HG03095 (cell line): ENCODE results near the gene FOS.
A peak's percentile ranks its signal among the peaks of the same experiment; 100 is the strongest.
"Not testable (repeated sequence)": the region's sequence is repeated elsewhere in the genome, so short reads cannot be mapped to it uniquely, and the experiment has no call there.

Experiments
- ATAC-seq: cut with Tn5 transposase; IDR thresholded peaks from one replicate; pipeline ENCODE4 v1.9.1; 2021; ENCODE audit warnings: moderate library complexity; ENCODE audit not compliant: unreplicated experiment

The FOS gene

DNA sequence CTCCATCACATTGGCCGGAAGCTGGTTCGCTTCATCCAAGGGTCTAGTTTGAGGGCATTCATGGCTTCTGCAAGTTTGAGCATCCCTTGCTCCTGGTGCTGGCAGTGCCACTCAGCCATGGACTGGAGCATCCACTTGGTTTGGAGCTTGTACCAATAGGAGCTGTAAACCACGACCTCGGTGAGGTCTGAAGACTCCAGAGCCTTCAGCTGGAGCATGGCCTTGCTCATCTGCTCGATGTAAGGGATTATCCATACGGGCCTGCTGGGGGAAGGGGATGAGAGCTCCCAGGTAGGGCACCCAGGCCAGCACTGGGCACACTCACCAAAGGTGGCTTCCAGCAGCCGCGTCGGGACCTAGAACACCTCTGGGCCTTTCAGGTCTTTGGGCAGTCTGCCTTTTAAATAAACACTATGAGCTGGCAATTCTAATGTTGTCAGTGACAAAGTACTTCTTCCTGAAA is 13.5 kb downstream of the FOS start:
- ATAC-seq: no peak

DNA sequence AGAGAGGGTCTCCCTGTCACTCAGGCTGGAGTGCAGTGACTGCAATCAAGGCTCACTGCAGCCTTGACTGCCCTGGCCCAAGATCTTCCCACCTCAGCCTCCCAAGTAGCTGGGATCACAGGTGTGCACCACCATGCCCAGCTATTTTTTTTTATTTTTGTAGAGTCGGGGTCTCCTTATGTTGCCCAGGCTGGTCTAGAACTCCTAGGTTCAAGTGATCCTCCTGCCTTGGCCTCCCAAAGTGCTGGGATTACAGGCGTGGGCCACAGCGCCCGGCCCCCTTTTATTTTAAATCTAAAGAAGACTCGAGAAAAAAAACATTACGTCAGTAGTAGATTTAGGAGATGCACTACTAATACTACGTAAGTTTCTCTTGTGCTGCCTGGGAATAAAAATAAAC is 14.3 kb downstream of the FOS start:
- ATAC-seq: no peak

DNA sequence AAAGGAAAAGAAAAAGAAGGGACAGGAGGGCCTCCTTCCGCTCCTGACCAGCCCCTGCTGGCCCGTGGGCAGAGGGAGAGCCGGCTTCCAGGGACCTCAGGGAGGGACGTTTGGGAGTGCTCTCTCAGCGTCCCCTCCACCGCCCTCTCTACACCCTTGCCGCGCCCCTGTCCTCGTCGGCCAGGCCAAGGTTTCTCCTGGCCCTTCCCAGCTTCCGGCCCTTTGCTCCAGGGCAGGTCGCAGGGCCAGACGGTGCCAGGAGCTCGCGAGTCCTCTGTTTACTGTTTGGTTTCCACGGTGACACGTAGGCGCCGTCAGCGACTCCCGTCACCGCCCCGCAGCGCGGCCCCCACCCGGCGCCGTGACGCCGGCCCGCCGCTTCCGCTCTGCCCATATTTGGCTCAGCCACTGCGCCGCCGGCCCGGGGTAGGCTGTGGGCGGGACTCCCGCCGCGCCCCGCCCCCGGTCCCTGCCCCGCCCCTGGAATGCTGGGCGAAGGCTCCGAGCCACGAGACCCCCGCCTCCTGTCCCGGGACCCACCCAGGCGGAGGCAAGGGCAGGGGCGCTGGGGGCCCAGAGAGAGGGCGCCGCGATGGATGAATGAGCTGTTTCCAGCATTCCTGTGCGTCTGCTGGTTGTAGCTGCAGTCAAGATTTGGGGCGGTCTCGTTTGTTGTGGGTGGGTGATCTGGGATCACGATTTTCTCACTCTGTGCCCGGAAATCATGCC is 15.5 kb downstream of the FOS start:
- ATAC-seq: peak; percentile 94

DNA sequence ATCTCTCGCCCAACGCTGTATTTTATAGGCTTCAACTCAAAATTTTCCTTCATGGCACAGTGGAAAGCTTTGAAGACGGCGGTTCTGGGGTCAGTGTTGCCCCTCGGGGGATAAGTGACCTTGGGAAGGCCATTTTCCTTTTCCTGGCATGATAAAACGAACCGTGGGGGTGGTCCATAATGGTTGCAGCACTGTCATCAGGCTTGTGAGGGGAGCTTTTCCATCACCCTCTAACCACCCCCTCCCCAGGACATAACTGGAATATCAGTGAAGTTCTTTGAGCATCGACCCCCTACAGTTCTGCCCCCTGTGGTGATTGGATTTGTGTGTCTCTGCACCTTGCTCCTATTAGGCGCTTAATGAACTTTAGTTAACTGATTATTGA is 16.0 kb downstream of the FOS start:
- no peak for ATAC-seq

DNA sequence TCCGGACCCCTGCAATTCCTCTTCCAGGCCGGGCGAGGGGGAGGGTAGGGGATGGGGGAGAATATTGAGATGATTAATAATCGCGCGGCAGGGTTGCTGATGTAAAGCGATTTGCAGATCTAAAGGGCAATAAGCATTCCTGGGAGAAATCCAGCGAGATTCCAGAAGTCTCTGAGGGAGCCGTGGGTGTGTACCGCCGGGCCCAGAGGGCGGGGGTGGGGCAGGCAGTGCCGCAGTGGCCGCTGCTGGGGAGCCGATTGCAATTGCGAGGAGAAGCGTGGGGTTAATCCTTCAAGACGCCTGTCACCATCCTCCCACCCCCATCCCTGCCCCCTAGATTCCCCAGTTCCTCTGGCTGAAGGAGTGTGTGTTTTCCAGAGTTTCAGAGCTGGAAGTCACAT is 16.4 kb downstream of the FOS start:
- no peak for ATAC-seq

DNA sequence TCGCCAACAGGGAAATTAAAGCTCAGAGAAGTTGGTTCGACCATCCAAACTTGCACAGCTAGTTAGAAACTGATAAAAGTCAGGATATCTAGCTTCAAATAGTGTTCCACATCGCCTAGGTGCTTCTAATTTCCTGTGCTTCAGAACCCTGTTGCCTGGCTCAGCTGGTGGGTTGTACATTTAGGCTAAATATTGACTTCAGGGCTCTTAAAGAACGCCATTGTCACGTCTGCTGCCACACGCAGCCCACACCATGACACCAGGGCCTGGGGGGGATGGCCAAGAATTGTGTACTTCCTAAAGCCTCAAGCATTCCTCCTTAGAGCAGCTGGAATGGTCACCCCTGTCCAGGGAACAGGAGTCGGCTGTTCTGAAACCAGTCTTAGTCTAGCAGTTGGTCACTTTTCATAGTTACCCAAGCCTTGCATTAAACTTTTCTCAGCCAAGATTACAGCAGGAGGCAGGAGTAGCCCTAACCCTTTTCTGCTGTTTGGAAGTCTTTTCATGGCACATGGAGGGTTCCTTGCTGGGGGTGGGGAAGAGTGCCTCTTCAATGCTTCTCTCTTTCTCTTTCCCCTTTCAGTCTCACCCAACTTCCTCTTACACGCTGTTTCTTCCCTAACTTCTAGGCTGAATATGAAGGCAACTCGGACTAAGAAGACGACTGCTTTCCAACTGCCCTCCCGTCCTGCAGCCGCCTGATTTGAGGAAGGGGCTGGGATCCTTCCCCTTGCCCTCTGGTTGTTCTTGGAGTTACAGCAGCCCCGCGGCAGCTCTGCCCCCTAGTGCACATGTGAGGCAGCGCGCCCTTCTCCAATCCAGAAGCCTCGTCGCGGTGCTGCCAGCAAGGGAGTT is 17.1 kb downstream of the FOS start:
- no peak for ATAC-seq

GRCh38 chr14:75297411-75298040 is 18.9 kb downstream of the FOS start:
- ATAC-seq: no peak

GRCh38 chr14:75298187-75298965 is 19.7 kb downstream of the FOS start:
- no peak for ATAC-seq

GRCh38 chr14:75299059-75299458 is 20.4 kb downstream of the FOS start:
- ATAC-seq: no peak

- ATAC-seq: no peak
Measured at GRCh38 chr14:75299576-75299975, 20.9 kb downstream of the FOS start.

DNA sequence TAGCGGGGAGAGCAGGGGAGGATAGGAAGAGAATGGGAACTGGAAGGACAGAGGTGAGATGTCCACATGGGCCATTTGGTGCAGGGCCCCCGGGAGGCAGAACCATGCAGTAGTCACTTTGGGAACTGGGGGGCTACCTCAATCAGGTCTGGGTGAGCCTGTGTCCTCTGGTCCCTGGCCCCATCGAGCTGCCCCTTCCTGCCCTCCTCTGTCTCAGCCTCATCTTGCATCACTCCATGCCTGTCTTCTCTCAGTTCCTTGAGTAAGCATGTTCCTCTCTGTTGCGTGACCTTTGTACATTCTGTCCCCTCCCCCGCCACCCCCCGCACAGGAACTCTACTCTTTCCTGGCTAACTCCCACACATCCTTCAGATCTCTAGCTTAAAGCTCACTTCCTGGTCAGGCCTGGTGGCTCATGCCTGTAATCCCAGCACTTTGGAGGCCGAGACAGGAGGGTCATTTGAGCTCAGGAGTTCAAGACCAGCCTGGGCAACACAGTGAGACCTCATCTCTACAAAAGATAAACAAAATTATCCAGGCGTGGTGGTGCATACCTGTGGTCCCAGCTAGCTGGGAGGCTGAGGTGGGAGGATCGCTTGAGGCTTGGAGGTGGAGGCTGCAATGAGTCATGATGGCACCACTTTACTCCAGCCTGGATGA is 23.2 kb downstream of the FOS start:
- no peak for ATAC-seq

DNA sequence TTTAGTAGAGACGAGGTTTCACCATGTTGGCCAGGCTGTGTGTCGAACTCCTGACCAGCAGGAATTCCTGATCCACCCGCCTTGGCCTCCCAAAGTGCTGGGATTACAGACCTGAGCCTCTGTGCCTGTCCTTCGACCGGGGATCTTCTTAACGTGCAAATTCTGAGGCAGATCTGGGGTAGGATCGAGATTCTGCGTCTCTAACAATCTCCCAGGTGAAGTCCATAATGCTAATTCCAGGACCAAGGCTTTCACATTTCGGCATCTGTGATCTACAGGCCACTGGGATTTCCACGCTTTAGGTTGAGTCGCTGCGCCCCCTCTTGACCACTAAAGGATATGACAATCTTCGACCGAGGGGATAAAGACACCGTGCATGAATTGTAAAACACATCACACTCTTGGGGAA is 24.8 kb downstream of the FOS start:
- ATAC-seq: no peak

DNA sequence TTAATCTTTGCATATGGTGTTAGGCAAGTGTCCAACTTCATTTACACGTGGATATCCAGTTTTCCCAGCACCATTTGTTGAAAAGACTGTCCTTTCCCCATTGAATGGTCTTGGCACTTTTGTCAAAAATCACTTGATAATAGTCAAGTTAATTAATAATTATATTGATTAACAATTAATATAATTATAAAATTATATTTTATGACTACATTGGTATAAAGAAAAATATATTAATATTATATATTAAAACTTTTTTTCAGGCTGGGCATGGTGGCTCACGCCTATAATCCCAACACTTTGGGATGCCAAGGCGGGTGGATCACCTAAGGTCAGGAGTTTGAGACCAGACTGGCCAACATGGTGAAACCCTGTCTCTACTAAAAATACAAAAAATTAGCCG is 27.8 kb downstream of the FOS start:
- ATAC-seq: not testable (repeated sequence)

DNA sequence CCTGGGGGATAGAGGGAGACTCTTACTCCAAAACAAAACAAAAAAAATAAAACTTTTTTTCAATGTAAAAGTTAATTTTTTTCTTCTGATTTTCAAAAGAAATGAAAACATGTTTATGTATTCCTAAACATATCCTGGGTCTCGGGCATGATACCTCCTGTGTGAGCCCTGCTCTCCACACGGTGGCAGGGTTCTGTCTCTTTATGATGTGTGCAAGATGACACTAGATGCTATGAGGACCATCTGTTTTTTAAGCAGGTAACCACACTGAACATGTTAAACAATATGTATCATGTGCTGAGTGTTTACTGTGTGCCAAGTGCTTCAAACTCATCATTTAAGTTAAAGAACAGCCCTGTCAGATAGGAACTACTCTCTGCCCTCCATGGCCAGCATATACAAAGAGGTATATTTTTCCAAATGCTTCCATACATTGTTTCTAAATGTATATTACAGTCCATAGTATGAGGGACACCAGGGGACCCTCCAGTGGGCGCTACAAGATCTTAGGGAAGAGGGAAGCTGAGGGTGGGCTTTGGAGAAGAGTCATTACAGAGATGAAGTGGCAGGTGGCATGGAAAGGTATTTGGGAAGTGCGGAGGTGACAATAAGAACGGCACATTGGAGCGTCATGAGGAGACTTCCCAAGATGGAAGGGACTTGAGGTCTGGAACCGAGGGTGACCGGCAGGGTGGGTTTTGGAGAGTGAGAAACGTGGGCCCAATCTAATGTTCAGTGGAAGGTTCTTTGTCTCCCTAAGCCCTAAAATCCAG is 28.5 kb downstream of the FOS start:
- peak; percentile 58 for ATAC-seq

DNA sequence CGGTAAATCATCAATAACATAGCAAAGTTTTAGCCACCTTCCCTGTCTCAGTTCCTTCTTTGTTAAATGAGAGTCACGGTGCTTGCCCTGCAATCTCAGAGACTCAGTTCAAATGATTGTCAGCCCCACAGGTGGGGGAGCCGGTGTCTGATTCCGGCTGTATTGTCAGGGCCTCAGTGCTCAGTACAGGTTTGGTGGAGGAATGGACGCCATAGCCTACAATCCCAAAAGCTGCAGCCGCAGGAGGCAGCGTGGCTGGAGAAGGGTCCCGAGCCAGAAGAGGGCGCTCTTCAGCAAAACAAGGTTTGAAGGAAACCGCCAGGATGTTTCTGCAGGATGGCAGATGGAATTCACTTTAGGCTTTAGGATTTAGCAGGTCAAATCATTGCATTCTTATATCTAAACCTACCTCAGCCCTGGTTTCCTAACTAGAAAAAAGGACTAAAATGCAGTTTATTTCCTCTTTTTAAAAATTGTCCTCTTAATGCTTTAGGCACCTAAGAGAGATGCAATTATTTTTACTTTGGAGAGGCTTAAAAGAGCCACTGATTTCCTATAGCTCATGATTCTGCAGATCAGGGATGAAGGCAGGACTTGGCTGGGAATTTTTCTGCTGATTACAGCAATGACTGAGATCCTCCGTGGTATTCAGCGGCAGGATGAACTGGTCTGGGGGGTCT is 29.2 kb downstream of the FOS start:
- no peak for ATAC-seq

- not testable (repeated sequence) for ATAC-seq
Measured at GRCh38 chr14:75308991-75309390, 30.4 kb downstream of the FOS start.

- not testable (repeated sequence) for ATAC-seq
Measured at GRCh38 chr14:75309561-75309960, 30.9 kb downstream of the FOS start.

DNA sequence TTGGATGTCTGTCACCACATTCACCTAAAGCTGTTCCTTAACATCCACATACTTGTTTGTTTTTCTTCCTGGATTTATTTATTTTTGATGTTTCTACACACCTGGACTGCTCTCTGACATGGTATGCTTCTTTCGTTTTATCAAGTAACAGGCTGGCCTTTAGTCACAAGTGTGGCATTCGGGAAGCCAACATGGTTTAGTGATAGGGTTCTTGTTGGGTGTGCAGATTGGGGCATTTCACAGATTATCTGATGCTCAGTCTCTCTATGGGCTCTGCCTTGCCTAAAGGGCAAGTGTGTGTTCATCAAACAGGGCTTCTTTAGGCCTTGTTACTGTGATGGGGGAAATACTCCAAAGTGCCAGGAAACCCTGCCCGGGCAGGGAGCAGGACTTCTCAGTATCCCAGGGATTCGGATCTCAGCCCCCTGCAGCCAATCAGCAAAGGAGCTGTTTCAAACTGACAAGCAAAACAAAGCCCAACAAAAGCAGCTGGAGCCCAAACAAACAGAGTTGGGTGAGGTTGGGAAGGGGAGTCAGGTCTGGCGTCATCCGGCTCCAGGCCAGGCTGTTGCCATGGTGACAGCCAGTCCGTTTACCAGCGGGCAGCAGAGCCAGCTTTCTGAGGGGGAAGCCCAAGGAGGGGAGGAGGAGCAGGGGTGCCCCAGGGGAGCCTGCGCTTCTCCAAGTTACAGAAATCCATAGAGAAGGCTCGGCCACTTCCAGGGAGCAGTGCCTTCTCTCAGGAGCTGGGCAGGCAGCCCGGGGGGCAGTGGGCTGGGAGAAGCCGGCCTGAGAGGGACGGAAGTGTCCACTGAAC is 31.9 kb downstream of the FOS start:
- ATAC-seq: no peak
